HEK293 (cell line): ENCODE results near the gene FHIT.

Experiments
- BCL6B ChIP-seq: fragments of 450-650 bp; formaldehyde crosslinking; IDR thresholded peaks from 2 replicates; pipeline ENCODE4 v1.5.1; 2017; ENCODE audit warnings: missing biosample characterization, missing genetic modification characterization
- ZNF266 ChIP-seq: fragments of 450-650 bp; formaldehyde crosslinking; IDR thresholded peaks from 2 replicates; pipeline ENCODE4 v1.5.1; 2016; ENCODE audit warnings: missing biosample characterization, missing genetic modification characterization, low read depth

DNA sequence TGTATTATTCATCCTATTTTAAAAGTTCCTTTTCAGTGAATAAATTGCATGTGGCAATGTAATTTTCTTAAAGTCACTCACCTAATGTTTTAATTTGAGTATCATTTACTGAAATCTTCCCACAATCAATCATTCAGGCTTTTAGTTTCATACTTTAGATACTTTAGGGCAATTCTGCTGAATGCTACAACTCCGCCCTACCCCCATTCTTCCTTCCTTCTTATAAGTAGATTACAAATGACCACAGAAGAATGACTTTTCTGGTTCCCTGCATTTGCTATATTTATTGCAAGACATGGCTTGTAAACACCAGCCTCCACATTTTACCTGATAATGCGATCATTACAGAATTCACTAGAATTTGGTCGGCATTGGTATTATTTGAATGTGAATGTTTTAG lies 1061.9 kb downstream of the FHIT start:
- TF ChIP-seq ZNF266 (tag by site-specific recombination) = no peak
- TF ChIP-seq BCL6B (tag by site-specific recombination) = no peak
